ENCODE results near the gene MYT1. TPM values are rescaled to one million over a fixed set of nuclear protein-coding genes. Genes with fewer than 3 reads are reported as not detected.

The MYT1 gene
- total RNA-seq, 1 experiment from 2014 or later, result 7.1 TPM

DNA sequence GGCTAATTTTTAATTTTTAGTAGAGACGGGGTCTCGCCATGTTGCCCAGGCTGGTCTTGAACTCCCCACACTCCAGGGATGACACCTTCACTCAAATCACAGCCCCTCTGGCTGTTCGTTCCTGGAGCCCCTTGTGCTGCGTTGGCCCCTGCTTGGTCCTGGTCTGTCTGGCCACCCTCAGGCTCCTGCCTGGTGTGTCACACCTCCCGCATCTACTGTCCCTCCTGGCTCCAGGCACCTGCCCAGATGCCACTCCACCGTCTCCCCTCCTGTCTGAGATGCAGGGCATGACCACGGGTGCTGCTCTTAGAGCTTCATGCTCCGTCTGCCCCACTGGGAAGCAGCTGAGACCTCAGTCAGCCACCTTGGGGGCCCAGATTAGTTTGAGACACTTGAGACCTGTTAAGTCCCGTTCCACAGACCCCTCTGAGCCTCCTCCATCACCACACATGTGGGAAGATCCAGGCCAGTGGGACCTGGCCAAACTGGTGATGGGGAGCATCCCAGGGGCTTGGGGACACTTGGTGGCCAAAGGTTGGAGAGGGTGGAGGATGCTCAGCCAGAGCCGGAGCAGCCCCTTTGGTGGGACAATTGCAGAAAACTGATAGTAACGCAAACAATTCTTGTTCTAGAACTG lies 35.0 kb upstream of the MYT1 start:
- no peaks in the 10 kb centered on the region for H3K79me2 ChIP-seq (ENCODE audit: insufficient read depth, low read length)
- H3K4me3 ChIP-seq (replicated peaks in 1 of 2; ENCODE audit: low read depth in 1 of 2, low read length in 2 of 2), result no peak overlapping the region
- no peak overlapping the region for H3K4me2 ChIP-seq (ENCODE audit: low read length)
- intact Hi-C loops (cut with micrococcal nuclease), result no loop called here
- RAD21 ChIA-PET (ENCODE audit: low non-redundant PET in 1 of 2, low total read pairs in 2 of 2, uncharacterized antibody in 2 of 2, unreplicated experiment in 2 of 2), result no interaction called here
- DNase-seq (ENCODE audit: low read depth, low spot score) (no peak), ATAC-seq (no peak)
- H2AFZ ChIP-seq (ENCODE audit: low read depth, low read length, poor library complexity, severe bottlenecking), result no peak overlapping the region
- no peak overlapping the region for H3K27ac ChIP-seq (ENCODE audit: low read depth, low read length)
- no peaks in the 10 kb centered on the region for H3K9me3 ChIP-seq (ENCODE audit: control insufficient read depth in 1 of 2, insufficient read depth in 1 of 2, low read depth in 1 of 2, low read length in 2 of 2)
- no peak overlapping the region for H3K9ac ChIP-seq (ENCODE audit: low read length)
- CTCF ChIA-PET, result no interaction called here
- no TSS peak for BruUV-seq (replicated peaks)
- no peaks in the 10 kb centered on the region for H3K4me1 ChIP-seq (ENCODE audit: control insufficient read depth in 1 of 2, insufficient read depth in 2 of 2, low read length in 2 of 2)
- no peaks in the 10 kb centered on the region for H3K27me3 ChIP-seq (ENCODE audit: insufficient read depth, low read length)
- H3K36me3 ChIP-seq (ENCODE audit: control insufficient read depth in 1 of 2, insufficient read depth in 2 of 2, low read length in 2 of 2), result no peaks in the 10 kb centered on the region
- H4K20me1 ChIP-seq (ENCODE audit: insufficient read depth), result no peaks in the 10 kb centered on the region
- no peaks in the 10 kb centered on the region for H3K9me2 ChIP-seq (ENCODE audit: insufficient read depth)
- POLR2A ChIA-PET, result no interaction called here
- TF ChIP-seq, protein P1, sequence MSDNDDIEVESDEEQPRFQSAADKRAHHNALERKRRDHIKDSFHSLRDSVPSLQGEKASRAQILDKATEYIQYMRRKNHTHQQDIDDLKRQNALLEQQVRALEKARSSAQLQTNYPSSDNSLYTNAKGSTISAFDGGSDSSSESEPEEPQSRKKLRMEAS (IDR thresholded peaks at IDR 0.05), result no peak

DNA sequence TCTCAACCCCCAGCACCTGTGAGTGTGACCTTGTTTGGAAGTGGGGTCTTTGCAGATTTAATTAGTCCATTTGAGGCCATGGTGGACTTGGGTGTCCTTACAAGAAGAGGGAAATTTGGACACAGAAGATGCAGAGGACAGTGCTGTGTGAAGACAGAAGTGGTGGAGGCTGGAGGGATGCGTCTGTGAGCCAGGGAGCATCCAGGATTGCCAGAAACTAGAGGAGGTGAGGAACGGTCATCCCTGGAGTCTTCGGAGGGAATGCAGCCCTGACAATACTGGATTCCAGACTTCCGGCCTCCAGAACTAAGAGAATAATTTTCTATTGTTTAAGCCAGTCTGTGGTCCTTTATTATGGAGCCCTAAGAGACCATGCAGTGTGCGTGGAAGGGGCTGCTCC lies 34.0 kb upstream of the MYT1 start:
- intact Hi-C loops (cut with micrococcal nuclease), result no loop called here
- H3K9me2 ChIP-seq (ENCODE audit: insufficient read depth), result no peaks in the 10 kb centered on the region
- ChIA-PET CTCF (no interaction called here), RAD21 (ENCODE audit: low non-redundant PET in 1 of 2, low total read pairs in 2 of 2, uncharacterized antibody in 2 of 2, unreplicated experiment in 2 of 2) (no interaction called here), POLR2A (no interaction called here)
- no peak overlapping the region for H3K27ac ChIP-seq (ENCODE audit: low read depth, low read length)
- H3K4me3 ChIP-seq (replicated peaks in 1 of 2; ENCODE audit: low read depth in 1 of 2, low read length in 2 of 2), result no peak overlapping the region
- DNase-seq (ENCODE audit: low read depth, low spot score) (no peak), ATAC-seq (no peak)
- no peak overlapping the region for H3K9ac ChIP-seq (ENCODE audit: low read length)
- H3K4me2 ChIP-seq (ENCODE audit: low read length), result no peak overlapping the region
- no peaks in the 10 kb centered on the region for H3K9me3 ChIP-seq (ENCODE audit: control insufficient read depth in 1 of 2, insufficient read depth in 1 of 2, low read depth in 1 of 2, low read length in 2 of 2)
- TF ChIP-seq, protein P2, sequence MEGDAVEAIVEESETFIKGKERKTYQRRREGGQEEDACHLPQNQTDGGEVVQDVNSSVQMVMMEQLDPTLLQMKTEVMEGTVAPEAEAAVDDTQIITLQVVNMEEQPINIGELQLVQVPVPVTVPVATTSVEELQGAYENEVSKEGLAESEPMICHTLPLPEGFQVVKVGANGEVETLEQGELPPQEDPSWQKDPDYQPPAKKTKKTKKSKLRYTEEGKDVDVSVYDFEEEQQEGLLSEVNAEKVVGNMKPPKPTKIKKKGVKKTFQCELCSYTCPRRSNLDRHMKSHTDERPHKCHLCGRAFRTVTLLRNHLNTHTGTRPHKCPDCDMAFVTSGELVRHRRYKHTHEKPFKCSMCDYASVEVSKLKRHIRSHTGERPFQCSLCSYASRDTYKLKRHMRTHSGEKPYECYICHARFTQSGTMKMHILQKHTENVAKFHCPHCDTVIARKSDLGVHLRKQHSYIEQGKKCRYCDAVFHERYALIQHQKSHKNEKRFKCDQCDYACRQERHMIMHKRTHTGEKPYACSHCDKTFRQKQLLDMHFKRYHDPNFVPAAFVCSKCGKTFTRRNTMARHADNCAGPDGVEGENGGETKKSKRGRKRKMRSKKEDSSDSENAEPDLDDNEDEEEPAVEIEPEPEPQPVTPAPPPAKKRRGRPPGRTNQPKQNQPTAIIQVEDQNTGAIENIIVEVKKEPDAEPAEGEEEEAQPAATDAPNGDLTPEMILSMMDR (IDR thresholded peaks at IDR 0.05 in 2 of 3, conservative IDR thresholded peaks at IDR 0.05 in 1 of 3; ENCODE audit: borderline replicate concordance in 1 of 3, insufficient read depth in 1 of 3, low read depth in 2 of 3, low read length in 2 of 3), result no peak
- TF ChIP-seq YY1 (IDR thresholded peaks at IDR 0.05; ENCODE audit: extremely low read depth, insufficient replicate concordance, low read depth, low read length) (no peak), EGR1 (IDR thresholded peaks at IDR 0.05; ENCODE audit: low read depth) (no peak), SRF (IDR thresholded peaks at IDR 0.05; ENCODE audit: low read depth) (no peak)
- BruUV-seq (replicated peaks), result no TSS peak
- no peaks in the 10 kb centered on the region for H3K79me2 ChIP-seq (ENCODE audit: insufficient read depth, low read length)
- H4K20me1 ChIP-seq (ENCODE audit: insufficient read depth), result no peaks in the 10 kb centered on the region
- no peaks in the 10 kb centered on the region for H3K27me3 ChIP-seq (ENCODE audit: insufficient read depth, low read length)
- H3K4me1 ChIP-seq (ENCODE audit: control insufficient read depth in 1 of 2, insufficient read depth in 2 of 2, low read length in 2 of 2), result no peaks in the 10 kb centered on the region
- H3K36me3 ChIP-seq (ENCODE audit: control insufficient read depth in 1 of 2, insufficient read depth in 2 of 2, low read length in 2 of 2), result no peaks in the 10 kb centered on the region
- no peak overlapping the region for H2AFZ ChIP-seq (ENCODE audit: low read depth, low read length, poor library complexity, severe bottlenecking)

Data from HCT116 (cell line).